T-helper 1 cell treated with Interleukin-12 subunit alpha and Interleukin-12 subunit beta and Interleukin-4 antibody, amounts not matched to agents 30 μg/mL and 1 μg/mL, for 36 hours (primary cell): Measurements from ENCODE around the gene APOA1.

ENCODE experiments used
- H3K27ac Mint-ChIP-seq: one replicate; pipeline ENCODE4 v1.8.0; 2021; ENCODE audit warnings: mild to moderate bottlenecking, mixed read lengths
- H3K27me3 Mint-ChIP-seq: one replicate; pipeline ENCODE4 v1.8.0; 2021; ENCODE audit warnings: low read depth, mixed read lengths
- H3K36me3 Mint-ChIP-seq: one replicate; pipeline ENCODE4 v1.8.0; 2021; ENCODE audit warnings: low read depth, mixed read lengths
- H3K4me1 Mint-ChIP-seq: one replicate; pipeline ENCODE4 v1.8.0; 2021; ENCODE audit warnings: low read depth, mixed read lengths
- H3K4me3 Mint-ChIP-seq: one replicate; pipeline ENCODE4 v1.8.0; 2021; ENCODE audit warnings: mild to moderate bottlenecking, moderate library complexity, mixed read lengths
- H3K9me3 Mint-ChIP-seq: one replicate; pipeline ENCODE4 v1.8.0; 2021; ENCODE audit warnings: mixed read lengths

APOA1 gene

DNA sequence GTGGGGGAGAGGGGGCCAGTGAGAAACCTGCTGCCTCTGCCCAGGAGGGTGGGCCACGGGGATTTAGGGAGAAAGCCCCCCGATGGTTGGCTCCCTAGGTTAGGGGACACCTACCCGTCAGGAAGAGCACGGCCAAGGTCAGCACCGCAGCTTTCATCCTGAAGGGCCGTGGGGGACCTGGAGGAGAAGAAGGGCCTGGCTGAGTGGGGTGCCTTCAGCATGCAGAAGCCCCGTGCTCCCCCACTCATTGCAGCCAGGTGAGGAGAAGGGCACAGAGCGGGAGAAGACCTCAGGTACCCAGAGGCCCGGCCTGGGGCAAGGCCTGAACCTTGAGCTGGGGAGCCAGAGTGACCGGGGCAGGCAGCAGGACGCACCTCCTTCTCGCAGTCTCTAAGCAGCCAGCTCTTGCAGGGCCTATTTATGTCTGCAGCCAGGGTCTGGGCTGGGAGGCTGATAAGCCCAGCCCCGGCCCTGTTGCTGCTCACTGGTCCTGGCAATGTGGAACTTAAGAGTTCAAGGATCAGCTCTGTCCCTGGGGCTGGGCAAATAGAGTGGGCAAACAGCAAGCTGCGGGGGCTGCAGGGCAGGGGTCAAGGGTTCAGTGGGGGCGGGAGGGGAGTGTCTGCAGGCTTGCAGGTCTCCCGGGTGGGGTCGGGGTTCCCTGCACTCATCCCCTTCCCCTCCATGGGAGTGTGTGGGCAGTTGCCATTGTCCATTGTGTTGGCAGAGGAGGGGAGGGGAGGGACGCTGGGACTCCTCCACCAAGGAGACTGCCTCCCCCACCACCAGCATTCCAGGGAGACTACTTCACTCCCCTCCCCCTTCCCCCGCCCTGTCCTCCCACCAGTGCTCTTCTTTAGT, at the start of gene APOA1:
Gene APOA1 (minus strand): TSS at position 392 of the 861 bp plus-strand sequence. CDS start 235 bp downstream, at position 157.
- Mint-ChIP-seq H3K4me3 (no peak within 1 kb of the TSS), H3K27ac (no peak within 1 kb of the TSS), H3K27me3 (peaks cover 4% of the 10 kb centered on the region)

DNA sequence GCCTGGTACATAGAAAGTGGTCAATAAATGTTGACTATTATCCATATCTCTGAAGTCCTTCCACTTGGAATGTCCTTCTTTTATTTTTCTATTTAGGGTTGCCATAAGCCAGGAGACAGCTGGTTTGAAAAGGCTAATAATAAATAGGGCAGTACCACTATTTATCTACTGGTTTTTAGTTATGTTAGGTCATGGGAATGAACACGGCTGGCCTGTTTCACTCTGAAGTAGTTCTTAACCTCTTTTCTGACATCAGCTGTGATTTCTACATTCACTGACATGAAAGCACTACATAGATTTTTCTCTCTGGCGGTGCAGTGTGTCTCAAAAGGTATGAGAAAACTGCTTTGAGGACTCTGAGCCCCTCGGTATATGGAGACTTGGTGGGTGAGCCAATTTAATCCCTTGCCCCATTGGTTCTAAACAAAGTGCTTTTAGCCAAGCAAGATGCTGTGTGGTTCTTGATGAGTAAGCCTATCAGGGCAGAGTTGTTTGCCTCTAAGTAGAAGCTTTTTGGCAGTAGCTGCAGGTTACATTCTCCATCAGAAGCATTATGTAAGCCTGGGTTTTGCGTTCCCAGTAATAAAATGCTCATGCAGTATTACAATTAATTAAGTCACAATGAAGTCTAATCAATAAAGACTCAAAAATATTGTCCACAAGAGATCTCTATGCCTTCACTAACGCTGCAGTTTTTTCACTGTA, 48.7 kb upstream of the APOA1 start:
- H3K4me1 Mint-ChIP-seq = peaks cover 15% of the 10 kb centered on the region
- no peak overlapping the region for H3K27ac Mint-ChIP-seq
- peaks cover 14% of the 10 kb centered on the region for H3K36me3 Mint-ChIP-seq
- H3K4me3 Mint-ChIP-seq = no peak overlapping the region
- no peaks in the 10 kb centered on the region for H3K9me3 Mint-ChIP-seq
- no peaks in the 10 kb centered on the region for H3K27me3 Mint-ChIP-seq

More for the DNA sequence above, at the start of gene APOA1:
- no peaks in the 10 kb centered on the region for H3K36me3 Mint-ChIP-seq
- peaks cover 10% of the 10 kb centered on the region for H3K4me1 Mint-ChIP-seq
- H3K9me3 Mint-ChIP-seq = no peaks in the 10 kb centered on the region

DNA sequence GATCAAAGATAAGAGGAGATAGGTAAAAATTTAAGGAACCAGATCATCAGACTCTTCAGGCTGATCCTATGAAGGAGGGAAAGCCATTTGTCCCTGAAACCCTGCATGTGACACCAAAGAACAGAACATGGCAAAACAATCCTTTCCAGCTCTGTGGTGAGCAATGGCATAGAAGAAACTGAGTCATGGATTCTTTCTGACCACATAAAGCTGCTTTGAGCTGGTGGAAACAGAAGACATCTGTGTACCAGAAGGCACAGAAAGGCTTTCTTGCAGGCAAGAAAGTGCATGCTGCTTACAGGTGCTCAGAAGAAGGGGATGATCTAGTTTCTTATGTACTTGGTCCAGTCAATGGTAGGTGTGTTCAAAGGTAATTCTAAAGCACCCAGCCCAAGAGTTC, 45.0 kb upstream of the APOA1 start:
- no peaks in the 10 kb centered on the region for H3K9me3 Mint-ChIP-seq
- H3K4me1 Mint-ChIP-seq = peaks cover 5% of the 10 kb centered on the region
- H3K4me3 Mint-ChIP-seq = no peak overlapping the region
- peaks cover 14% of the 10 kb centered on the region for H3K36me3 Mint-ChIP-seq
- H3K27ac Mint-ChIP-seq = no peak overlapping the region
- H3K27me3 Mint-ChIP-seq = no peaks in the 10 kb centered on the region

DNA sequence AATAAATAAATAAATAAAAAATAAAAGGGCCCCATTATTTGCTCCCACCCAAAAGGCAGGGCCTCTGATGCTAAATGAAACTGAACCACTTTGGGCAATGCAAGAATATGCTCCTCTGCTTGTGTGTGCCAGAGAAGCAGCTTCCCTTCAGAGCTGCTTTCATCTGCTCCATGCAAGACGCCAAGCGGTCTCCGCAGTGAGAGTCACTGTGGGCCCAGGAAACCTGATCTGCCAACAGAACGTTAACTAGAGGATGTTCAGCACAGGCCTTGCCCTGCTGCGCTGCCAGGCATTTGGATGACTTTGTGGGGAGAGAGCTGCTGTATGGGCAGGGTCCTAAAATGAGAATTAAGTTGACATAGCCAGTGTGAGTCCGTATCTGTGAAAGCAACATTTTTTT, 43.7 kb upstream of the APOA1 start:
- no peak overlapping the region for H3K4me3 Mint-ChIP-seq
- H3K36me3 Mint-ChIP-seq = peaks cover 9% of the 10 kb centered on the region
- peaks cover 5% of the 10 kb centered on the region for H3K4me1 Mint-ChIP-seq
- no peak overlapping the region for H3K27ac Mint-ChIP-seq
- H3K27me3 Mint-ChIP-seq = no peaks in the 10 kb centered on the region
- no peaks in the 10 kb centered on the region for H3K9me3 Mint-ChIP-seq

DNA sequence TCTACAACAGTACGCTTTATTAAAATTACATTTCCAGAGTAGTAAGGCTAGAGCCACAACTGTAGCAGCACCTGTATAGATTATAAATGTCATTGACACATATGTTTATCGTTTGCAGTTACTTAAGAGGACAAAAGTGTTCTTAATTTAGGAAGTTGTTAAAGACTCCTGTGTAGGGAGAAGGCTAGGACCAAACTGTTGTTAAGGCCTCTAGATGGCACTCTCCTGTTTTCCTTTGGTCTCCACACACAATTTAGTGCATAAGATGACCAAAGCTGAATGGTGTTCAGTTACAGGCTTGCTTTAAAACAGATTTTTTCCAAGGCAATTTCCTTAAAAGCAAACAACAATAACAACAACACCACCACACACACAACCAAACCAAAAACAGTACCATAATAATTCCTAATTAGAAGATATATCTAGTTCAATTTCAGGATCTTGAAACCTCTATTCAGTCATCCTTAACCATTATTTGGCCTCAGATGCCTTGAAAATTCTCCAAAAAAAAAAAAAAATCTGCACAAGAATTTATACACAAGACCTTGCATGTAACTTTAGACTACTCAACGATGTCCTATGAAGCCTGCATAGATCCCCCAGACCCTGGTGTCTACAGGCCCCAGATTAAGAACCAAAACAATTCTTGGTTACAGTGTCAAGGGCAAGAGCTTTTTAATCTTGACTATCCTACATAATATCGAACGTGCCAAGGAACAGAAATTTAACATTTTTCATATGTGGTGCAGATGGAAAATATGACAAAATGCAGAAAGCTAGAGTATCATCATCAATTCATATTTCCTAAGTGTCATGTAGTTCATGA, 42.6 kb upstream of the APOA1 start:
- Mint-ChIP-seq H3K27me3 (no peaks in the 10 kb centered on the region), H3K4me1 (peaks cover 5% of the 10 kb centered on the region), H3K36me3 (peaks cover 17% of the 10 kb centered on the region), H3K9me3 (no peaks in the 10 kb centered on the region), H3K27ac (peak overlapping the region; percentile 8), H3K4me3 (no peak overlapping the region)

DNA sequence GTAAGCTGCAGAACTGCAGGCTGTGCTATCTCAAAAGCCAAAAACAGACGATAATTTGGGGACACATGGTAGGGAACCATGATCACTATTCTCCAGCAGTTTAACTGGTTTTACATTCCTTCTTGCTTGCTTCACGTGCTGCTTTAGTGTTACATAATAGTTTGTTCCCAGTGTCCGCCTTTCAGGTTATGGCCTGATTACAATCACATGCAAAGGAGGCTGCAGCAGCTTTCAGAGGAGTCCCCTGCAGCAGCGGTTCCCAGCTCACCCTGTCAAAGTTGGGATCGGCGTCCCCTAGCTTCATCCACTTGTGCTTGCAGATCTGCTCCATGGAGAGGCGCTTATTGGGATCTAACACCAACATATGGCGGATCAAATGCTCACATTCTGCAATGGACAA, 39.2 kb upstream of the APOA1 start:
- Mint-ChIP-seq H3K9me3 (no peaks in the 10 kb centered on the region), H3K36me3 (peaks cover 34% of the 10 kb centered on the region), H3K27ac (no peak overlapping the region), H3K27me3 (no peaks in the 10 kb centered on the region), H3K4me3 (no peak overlapping the region), H3K4me1 (peaks cover 5% of the 10 kb centered on the region)

DNA sequence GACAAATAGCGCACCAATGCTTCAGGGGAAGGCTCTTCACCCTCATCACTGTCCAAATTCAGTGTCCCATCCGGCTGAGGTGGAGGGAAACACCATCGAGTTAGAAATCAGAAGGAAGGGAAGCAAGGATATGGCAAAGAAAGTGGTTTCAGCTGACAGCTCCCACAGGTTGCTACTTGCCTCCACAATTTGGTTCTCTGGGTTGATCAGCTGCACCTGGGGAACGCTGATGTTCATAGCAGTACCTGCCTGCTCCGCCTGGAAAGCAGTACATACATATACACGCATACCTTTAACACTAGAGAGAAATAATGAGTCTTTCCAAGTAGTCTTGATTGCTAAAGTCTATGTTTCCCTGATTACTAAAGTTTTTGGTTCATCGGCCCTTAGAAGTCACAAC, 37.8 kb upstream of the APOA1 start:
- no peak overlapping the region for H3K27ac Mint-ChIP-seq
- peaks cover 40% of the 10 kb centered on the region for H3K36me3 Mint-ChIP-seq
- H3K27me3 Mint-ChIP-seq = no peaks in the 10 kb centered on the region
- peaks cover 18% of the 10 kb centered on the region for H3K4me1 Mint-ChIP-seq
- H3K4me3 Mint-ChIP-seq = no peak overlapping the region
- no peaks in the 10 kb centered on the region for H3K9me3 Mint-ChIP-seq

DNA sequence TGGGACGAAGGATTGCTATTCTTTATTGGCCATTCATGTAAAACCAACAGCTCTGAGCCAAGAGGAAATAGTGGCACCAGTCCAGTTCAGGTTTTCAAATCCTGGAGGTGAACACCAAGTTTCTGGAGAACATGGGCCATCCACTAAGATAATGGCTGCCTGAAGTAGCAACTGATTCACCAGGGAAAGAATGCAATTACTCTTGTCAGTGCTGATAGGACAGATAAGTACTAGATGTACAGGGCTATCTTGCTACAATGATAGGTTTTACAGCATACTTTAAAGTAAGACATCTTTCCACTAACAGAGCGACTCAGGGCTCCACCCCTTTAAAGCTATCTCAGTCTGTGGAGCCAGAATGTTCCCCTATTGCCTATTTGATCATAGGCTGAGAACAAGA, 36.8 kb upstream of the APOA1 start:
- Mint-ChIP-seq H3K4me1 (peaks cover 24% of the 10 kb centered on the region), H3K36me3 (peaks cover 47% of the 10 kb centered on the region), H3K27ac (no peak overlapping the region), H3K9me3 (no peaks in the 10 kb centered on the region), H3K27me3 (no peaks in the 10 kb centered on the region), H3K4me3 (no peak overlapping the region)

DNA sequence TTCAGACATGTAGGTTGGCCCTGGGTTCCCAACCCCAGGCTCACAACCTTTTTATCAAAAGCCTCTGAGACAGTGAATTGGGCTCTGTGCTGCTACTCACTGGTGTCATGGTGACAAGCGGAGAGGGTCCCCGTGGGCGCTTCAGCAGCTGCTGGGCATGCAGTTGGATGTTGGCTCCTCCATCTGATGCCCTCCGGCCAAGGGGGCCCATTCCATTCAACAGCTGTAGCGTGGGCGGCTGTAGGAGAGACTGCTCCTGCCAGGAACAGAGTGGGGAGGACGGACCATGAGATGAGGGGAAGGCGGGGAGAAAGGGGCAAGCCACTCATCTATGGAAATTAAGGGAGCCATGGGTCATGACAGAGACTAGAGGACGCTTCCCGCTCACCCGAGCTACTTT, 36.0 kb upstream of the APOA1 start:
- no peaks in the 10 kb centered on the region for H3K27me3 Mint-ChIP-seq
- no peak overlapping the region for H3K4me3 Mint-ChIP-seq
- H3K27ac Mint-ChIP-seq = no peak overlapping the region
- peaks cover 48% of the 10 kb centered on the region for H3K36me3 Mint-ChIP-seq
- H3K4me1 Mint-ChIP-seq = peaks cover 22% of the 10 kb centered on the region
- H3K9me3 Mint-ChIP-seq = no peaks in the 10 kb centered on the region

DNA sequence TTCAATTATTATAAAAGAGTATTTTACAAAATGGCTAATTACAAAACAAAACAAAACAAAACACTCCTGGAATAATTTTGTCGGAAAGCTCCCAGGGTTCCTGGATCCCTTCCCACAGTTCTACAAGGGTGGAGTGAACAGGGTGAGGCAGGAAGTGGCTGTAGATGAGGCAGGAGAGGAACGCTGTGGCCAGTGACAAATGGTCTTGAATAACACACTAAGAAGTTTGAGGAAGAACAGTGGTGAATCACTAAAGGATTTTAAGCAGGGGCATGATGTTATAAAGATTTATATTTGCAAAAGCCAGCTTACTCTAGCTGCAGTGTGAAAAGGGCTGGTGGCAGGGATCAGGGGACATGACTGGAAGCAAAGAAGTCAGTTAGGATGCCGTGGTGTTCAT, 33.8 kb upstream of the APOA1 start:
- Mint-ChIP-seq H3K9me3 (no peaks in the 10 kb centered on the region), H3K27me3 (no peaks in the 10 kb centered on the region), H3K4me1 (peaks cover 22% of the 10 kb centered on the region), H3K27ac (peak overlapping the region; percentile 6), H3K4me3 (no peak overlapping the region), H3K36me3 (peaks cover 64% of the 10 kb centered on the region)

DNA sequence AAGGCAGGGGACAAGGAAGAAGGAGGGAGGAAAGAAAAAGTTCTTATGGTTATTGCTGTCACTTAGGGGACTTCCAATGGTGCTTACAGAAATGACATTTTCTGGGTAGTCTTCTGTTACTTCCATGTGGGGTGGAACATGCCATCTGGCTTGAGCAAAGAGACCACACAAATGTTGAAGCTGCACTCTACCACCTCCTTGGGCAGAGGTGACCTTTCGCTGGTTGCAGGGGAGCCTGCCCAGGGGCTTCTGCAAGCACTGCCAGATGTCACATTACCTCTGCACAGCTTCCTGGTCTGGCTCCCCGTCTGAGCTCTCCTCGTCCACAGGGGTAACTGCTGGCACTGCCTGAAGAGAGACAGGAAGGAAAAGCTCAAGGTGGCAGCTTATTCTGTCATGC, 32.6 kb upstream of the APOA1 start:
- H3K36me3 Mint-ChIP-seq = peaks cover 63% of the 10 kb centered on the region
- H3K27ac Mint-ChIP-seq = peak overlapping the region; percentile 42
- no peak overlapping the region for H3K4me3 Mint-ChIP-seq
- H3K9me3 Mint-ChIP-seq = no peaks in the 10 kb centered on the region
- H3K27me3 Mint-ChIP-seq = no peaks in the 10 kb centered on the region
- H3K4me1 Mint-ChIP-seq = peaks cover 22% of the 10 kb centered on the region

DNA sequence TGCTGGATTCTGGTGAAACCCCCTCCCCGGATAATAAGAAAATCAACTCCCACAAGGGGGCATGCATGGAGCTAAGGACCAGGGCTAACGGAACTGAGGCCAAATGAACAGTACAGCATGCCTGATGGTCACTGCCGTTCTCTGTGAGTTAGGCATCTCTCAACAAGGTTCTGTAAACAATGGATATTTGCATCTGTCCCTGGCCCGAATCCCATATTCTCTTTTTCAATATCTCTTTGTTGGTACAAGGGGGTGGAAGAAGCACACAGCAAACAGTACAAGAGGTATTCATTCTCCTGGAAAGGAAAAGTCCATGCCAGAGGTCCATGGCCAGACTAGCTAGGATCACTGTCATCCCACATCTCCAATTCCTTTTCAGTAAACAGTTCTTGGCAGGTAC, 32.2 kb upstream of the APOA1 start:
- no peaks in the 10 kb centered on the region for H3K27me3 Mint-ChIP-seq
- H3K4me3 Mint-ChIP-seq = no peak overlapping the region
- peaks cover 22% of the 10 kb centered on the region for H3K4me1 Mint-ChIP-seq
- H3K36me3 Mint-ChIP-seq = peaks cover 61% of the 10 kb centered on the region
- H3K27ac Mint-ChIP-seq = peak overlapping the region; percentile 42
- no peaks in the 10 kb centered on the region for H3K9me3 Mint-ChIP-seq

DNA sequence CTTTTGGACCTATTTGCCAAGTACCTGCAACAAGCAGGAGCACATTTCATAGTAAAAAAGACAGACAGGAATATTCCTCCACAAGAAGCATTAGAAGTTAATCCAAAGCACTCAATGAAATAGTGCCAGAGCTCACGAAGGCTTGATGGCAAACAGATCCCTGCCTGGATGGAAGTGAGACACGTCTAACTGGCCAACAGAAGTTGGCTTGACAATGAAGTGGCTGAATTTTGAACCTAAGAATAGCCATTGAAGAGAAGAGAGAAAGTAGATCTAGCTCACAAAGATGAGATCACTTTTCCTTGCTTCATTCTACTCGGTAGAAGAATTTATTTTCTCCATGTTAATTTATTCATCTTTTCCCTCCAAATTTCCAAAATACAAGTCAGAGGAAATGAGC, 30.6 kb upstream of the APOA1 start:
- Mint-ChIP-seq H3K4me3 (no peak overlapping the region), H3K27me3 (no peaks in the 10 kb centered on the region), H3K36me3 (peaks cover 61% of the 10 kb centered on the region), H3K27ac (no peak overlapping the region), H3K4me1 (peaks cover 22% of the 10 kb centered on the region), H3K9me3 (no peaks in the 10 kb centered on the region)

DNA sequence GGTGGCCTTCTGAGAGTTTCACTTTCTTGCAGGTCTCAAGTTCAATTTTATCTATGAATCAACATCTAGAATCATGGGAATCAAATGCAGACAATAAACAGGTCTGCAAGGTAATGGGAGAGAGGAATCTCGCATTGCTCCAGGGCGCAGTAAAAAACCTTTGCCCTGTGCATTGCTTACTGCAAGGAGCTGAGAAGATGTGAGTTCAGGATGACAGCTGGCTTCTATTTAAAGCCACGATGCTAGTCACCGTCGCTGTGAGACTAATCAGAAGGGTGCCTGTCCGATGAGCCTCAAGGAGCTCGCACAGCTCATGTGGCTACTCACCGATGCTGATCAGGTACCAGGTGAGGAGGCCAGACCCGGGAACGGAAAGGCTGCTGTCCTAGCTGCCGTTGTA, 30.2 kb upstream of the APOA1 start:
- Mint-ChIP-seq H3K36me3 (peaks cover 57% of the 10 kb centered on the region), H3K4me1 (peaks cover 22% of the 10 kb centered on the region), H3K27ac (no peak overlapping the region), H3K4me3 (no peak overlapping the region), H3K27me3 (no peaks in the 10 kb centered on the region), H3K9me3 (no peaks in the 10 kb centered on the region)
